Right atrium auricular region (tissue), 2 donors: ENCODE data around the gene NPM1. TPM values are rescaled to one million over a fixed set of nuclear protein-coding genes. Genes with fewer than 3 reads are reported as not detected.

ENCODE experiments used
- DNase-seq: peaks from one replicate; pipeline ENCODE4 v3.0.0-alpha.2; 2019; ENCODE audit warnings: low spot score
- H3K27ac ChIP-seq, 2 donors: fragments of 200-600 bp; sonication (generic); 1 replicate in 1 of 2; 2 replicates in 1 of 2; pipeline ENCODE4 v1.5.1; 2016 to 2019
- H3K27me3 ChIP-seq, 2 donors: fragments of 200-600 bp; sonication (generic); one replicate each; pipeline versions ENCODE4 v1.5.1 to v1.6.0; 2017 to 2019
- H3K36me3 ChIP-seq: fragments of 200-600 bp; sonication (generic); one replicate; pipeline ENCODE4 v1.5.1; 2016
- H3K4me1 ChIP-seq, 2 donors: fragments of 200-600 bp; sonication (generic); one replicate each; pipeline versions ENCODE4 v1.5.1 to v1.6.0; 2017 to 2019
- H3K4me3 ChIP-seq, 2 donors: fragments of 200-600 bp; sonication (generic); 1 replicate in 1 of 2; 2 replicates in 1 of 2; pipeline ENCODE4 v1.5.1; 2017 to 2019; ENCODE audit warnings: mild to moderate bottlenecking in 1 of 2, moderate library complexity in 1 of 2
- H3K9me3 ChIP-seq, 2 donors: fragments of 200-600 bp; sonication (generic); one replicate each; pipeline ENCODE4 v1.5.1; 2019
- total RNA-seq, 2 donors: library from RNA; depleted of rRNA; stranded (reverse); fragments of >200 nt; gene quantifications; one replicate each; pipeline ENCODE4 v1.1.0, GENCODE V29; 2016
- TF ChIP-seq, protein P1 (sequence below), 2 donors: fragments of 200-600 bp; sonication (generic); IDR thresholded peaks; one replicate each; pipeline ENCODE4 v1.5.1; 2019; ENCODE audit warnings: antibody characterized with exemption in 2 of 2

Gene NPM1
- total RNA-seq, 2 donors from 2014 or later, result 271 to 353 TPM

DNA sequence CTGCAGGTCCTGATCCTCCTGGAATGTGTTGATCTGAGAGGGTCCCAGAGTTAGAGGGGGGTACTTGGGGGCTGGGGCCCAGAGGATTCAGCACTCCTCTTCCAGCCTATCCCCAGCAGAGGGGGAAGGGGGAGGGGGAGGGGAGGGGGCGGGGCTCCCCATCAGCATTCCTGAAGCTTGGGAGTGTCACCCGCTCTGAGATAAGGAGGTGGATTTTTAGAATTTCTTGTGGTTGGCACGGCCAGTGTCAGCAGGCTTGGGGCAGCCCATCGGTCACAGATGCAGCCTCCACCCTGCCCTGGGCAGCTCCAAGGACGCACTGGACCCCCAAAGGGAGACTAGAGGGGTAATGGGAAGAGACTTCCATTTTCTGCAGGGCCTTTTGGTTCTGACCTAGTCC is 37.1 kb downstream of the NPM1 start:
- Histone ChIP-seq H3K27me3 (no peaks in the 10 kb centered on the region), H3K4me3 (no peak overlapping the region), H3K4me1 (peaks cover 0 to 21% of the 10 kb centered on the region in 2 donors), H3K36me3 (no peaks in the 10 kb centered on the region), H3K9me3 (no peaks in the 10 kb centered on the region), H3K27ac (no peak overlapping the region)
- DNase-seq, result peak; percentile 43
- TF ChIP-seq, protein P1, sequence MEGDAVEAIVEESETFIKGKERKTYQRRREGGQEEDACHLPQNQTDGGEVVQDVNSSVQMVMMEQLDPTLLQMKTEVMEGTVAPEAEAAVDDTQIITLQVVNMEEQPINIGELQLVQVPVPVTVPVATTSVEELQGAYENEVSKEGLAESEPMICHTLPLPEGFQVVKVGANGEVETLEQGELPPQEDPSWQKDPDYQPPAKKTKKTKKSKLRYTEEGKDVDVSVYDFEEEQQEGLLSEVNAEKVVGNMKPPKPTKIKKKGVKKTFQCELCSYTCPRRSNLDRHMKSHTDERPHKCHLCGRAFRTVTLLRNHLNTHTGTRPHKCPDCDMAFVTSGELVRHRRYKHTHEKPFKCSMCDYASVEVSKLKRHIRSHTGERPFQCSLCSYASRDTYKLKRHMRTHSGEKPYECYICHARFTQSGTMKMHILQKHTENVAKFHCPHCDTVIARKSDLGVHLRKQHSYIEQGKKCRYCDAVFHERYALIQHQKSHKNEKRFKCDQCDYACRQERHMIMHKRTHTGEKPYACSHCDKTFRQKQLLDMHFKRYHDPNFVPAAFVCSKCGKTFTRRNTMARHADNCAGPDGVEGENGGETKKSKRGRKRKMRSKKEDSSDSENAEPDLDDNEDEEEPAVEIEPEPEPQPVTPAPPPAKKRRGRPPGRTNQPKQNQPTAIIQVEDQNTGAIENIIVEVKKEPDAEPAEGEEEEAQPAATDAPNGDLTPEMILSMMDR (IDR thresholded peaks at IDR 0.05), result no peak

GRCh38 chr5:171425596-171426244 is 38.1 kb downstream of the NPM1 start:
- TF ChIP-seq, protein P1 (IDR thresholded peaks at IDR 0.05), result no peak
- Histone ChIP-seq H3K4me1 (peaks cover 0 to 12% of the 10 kb centered on the region in 2 donors), H3K27ac (no peak overlapping the region)

DNA sequence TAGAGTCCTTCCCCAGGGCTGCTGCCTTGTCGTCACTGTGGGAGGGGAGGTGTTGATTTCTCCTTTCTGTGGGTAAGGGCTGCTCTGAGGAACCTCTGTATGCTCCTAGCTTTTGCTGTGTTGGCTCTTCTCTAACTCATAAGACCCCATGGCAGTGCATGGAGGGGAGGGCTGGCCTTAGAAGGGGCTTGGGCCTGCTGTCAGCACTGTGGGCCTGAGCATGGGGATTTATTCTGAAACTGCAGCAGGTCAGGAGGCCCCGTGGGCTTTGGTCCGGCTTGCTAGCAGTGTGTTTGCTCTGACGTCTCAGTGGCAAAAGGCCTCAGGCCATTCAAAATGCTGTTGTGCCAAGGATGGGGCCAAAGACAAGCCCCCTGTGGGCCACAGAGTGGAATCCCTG is 38.6 kb downstream of the NPM1 start:
- Histone ChIP-seq H3K27ac (no peak overlapping the region), H3K9me3 (no peaks in the 10 kb centered on the region), H3K4me1 (peaks cover 0 to 7% of the 10 kb centered on the region in 2 donors), H3K27me3 (no peaks in the 10 kb centered on the region), H3K4me3 (no peak overlapping the region), H3K36me3 (no peaks in the 10 kb centered on the region)
- peak; percentile 46 for DNase-seq
- TF ChIP-seq, protein P1 (IDR thresholded peaks at IDR 0.05), result no peak

More at GRCh38 chr5:171425596-171426244, 38.1 kb downstream of the NPM1 start:
- no peaks in the 10 kb centered on the region for H3K36me3 ChIP-seq
- no peaks in the 10 kb centered on the region for H3K27me3 ChIP-seq
- peak; percentile 55 for DNase-seq
- no peak overlapping the region for H3K4me3 ChIP-seq
- no peaks in the 10 kb centered on the region for H3K9me3 ChIP-seq

GRCh38 chr5:171426680-171427079 is 39.0 kb downstream of the NPM1 start:
- TF ChIP-seq, protein P1 (IDR thresholded peaks at IDR 0.05), result no peak
- peaks cover 0 to 3% of the 10 kb centered on the region in 2 donors for H3K4me1 ChIP-seq
- DNase-seq, result no peak

DNA sequence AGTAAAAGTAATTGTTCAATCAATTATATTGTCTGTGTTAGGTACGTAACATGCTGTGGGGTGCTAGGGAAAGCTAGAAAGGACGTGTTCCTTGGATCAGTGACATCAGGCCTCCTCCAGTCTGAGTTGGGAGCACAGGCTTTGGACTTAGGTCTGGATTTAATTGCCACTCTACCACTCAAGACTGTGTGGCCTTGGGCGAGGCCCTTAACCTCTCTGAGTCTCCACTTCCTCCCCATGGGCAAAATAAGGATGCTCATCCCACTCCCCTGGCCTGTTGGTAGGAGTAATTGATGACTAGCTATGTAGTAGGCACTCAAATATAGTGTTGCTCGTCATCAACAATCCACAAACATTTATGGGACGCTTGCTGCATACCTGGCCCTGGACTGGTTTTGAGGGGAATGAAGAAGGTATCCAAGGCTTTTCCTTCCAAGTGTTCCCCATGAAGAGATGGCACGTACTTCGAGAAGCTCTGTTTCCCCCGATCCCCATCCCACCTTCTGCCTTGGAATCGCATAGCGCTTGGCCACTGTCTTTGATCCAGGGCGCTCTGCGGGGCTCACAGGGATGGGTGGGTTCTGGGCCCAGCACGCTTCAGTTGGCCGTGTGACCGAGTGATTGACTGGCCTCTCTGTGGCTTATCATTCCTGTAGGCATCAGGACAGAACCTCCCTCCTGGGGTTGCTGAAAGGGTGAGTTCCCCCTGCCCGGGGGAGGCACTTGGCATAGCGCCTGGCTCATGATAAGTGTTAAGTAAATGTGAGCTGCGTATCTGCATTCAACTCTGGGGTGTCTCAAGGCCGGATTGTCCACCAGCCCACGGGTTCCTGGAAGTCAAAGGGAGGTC is 39.9 kb downstream of the NPM1 start:
- Histone ChIP-seq H3K4me1 (no peaks in the 10 kb centered on the region), H3K27ac (no peak overlapping the region)
- TF ChIP-seq, protein P1 (IDR thresholded peaks at IDR 0.05), result no peak

More at GRCh38 chr5:171426680-171427079, 39.0 kb downstream of the NPM1 start:
- Histone ChIP-seq H3K27me3 (no peaks in the 10 kb centered on the region), H3K36me3 (no peaks in the 10 kb centered on the region), H3K9me3 (no peaks in the 10 kb centered on the region), H3K4me3 (no peak overlapping the region), H3K27ac (no peak overlapping the region)

More for the DNA sequence above, 39.9 kb downstream of the NPM1 start:
- Histone ChIP-seq H3K9me3 (no peaks in the 10 kb centered on the region), H3K4me3 (no peak overlapping the region), H3K36me3 (no peaks in the 10 kb centered on the region), H3K27me3 (no peaks in the 10 kb centered on the region)
- DNase-seq, result peak; percentile 9
